Astrocyte (in vitro differentiated cells and primary cell): ENCODE results near the gene KCNMB2. TPM values are rescaled to one million over a fixed set of nuclear protein-coding genes. Genes with fewer than 3 reads are reported as not detected.

ENCODE experiments used
- DNase-seq: peaks from one replicate; pipeline ENCODE4 v3.0.0-alpha.2; 2010; ENCODE audit warnings: low read depth
- FAIRE-seq: peaks from 2 replicates; lab custom pipeline; 2011; peaks lifted over from hg19 to GRCh38; lab: Jason Lieb, UNC
- H2AFZ ChIP-seq: 2 replicates; pipeline ENCODE4 v1.6.0; 2012; ENCODE audit warnings: low read depth, low read length, inconsistent platforms
- H3K27ac ChIP-seq: 2 replicates; pipeline ENCODE4 v1.5.1; 2011; ENCODE audit warnings: low read depth, low read length, inconsistent platforms
- H3K27me3 ChIP-seq: 2 replicates; pipeline ENCODE4 v1.6.0; 2011; ENCODE audit warnings: low read length, inconsistent platforms; ENCODE audit not compliant: insufficient read depth
- H3K36me3 ChIP-seq: 2 replicates; pipeline ENCODE4 v1.5.1; 2011; ENCODE audit warnings: low read length, inconsistent platforms; ENCODE audit not compliant: insufficient read depth
- H3K4me1 ChIP-seq: 2 replicates; pipeline ENCODE4 v1.5.1; 2011; ENCODE audit warnings: low read length, inconsistent platforms; ENCODE audit not compliant: insufficient read depth
- H3K4me2 ChIP-seq: 2 replicates; pipeline ENCODE4 v1.6.0; 2012; ENCODE audit warnings: low read length, inconsistent platforms
- H3K4me3 ChIP-seq: 2 replicates; pipeline ENCODE4 v1.5.1; 2011; ENCODE audit warnings: low read depth, mild to moderate bottlenecking, low read length, inconsistent platforms; ENCODE audit not compliant: insufficient read depth
- H3K79me2 ChIP-seq: 2 replicates; pipeline ENCODE4 v1.6.0; 2012; ENCODE audit warnings: mild to moderate bottlenecking, low read length, inconsistent platforms; ENCODE audit not compliant: insufficient read depth
- H3K9ac ChIP-seq: 2 replicates; pipeline ENCODE4 v1.6.0; 2012; ENCODE audit warnings: mild to moderate bottlenecking, low read length, inconsistent platforms
- H3K9me3 ChIP-seq: 2 replicates; pipeline ENCODE4 v1.5.1; 2012; ENCODE audit warnings: low read depth, mild to moderate bottlenecking, low read length, inconsistent platforms; ENCODE audit not compliant: insufficient read depth
- H4K20me1 ChIP-seq: 2 replicates; pipeline ENCODE4 v1.6.0; 2012; ENCODE audit warnings: low read length, inconsistent platforms; ENCODE audit not compliant: insufficient read depth
- H3K27ac Mint-ChIP-seq: one replicate; pipeline ENCODE4 v1.8.0; 2021; ENCODE audit warnings: mild to moderate bottlenecking, mixed read lengths; ENCODE audit not compliant: unreplicated experiment
- H3K27me3 Mint-ChIP-seq: one replicate; pipeline ENCODE4 v1.8.0; 2021; ENCODE audit warnings: low read depth, mixed read lengths; ENCODE audit not compliant: unreplicated experiment
- H3K36me3 Mint-ChIP-seq: one replicate; pipeline ENCODE4 v1.8.0; 2021; ENCODE audit warnings: low read depth, mixed read lengths; ENCODE audit not compliant: unreplicated experiment
- H3K4me1 Mint-ChIP-seq: one replicate; pipeline ENCODE4 v1.8.0; 2021; ENCODE audit warnings: low read depth, mixed read lengths; ENCODE audit not compliant: unreplicated experiment
- H3K4me3 Mint-ChIP-seq: one replicate; pipeline ENCODE4 v1.8.0; 2021; ENCODE audit warnings: mild to moderate bottlenecking, moderate library complexity, mixed read lengths; ENCODE audit not compliant: unreplicated experiment
- H3K9me3 Mint-ChIP-seq: one replicate; pipeline ENCODE4 v1.8.0; 2021; ENCODE audit warnings: mild to moderate bottlenecking, mixed read lengths; ENCODE audit not compliant: unreplicated experiment
- CTCF ChIP-seq: IDR thresholded peaks from 2 replicates; pipeline ENCODE4 v1.5.1; 2011; ENCODE audit warnings: low read depth, mild to moderate bottlenecking, inconsistent platforms, low read length, moderate library complexity; ENCODE audit not compliant: insufficient read depth
- EZH2 ChIP-seq: IDR thresholded peaks from 2 replicates; pipeline ENCODE4 v1.6.1; 2012; ENCODE audit warnings: mild to moderate bottlenecking, low read length, inconsistent platforms; ENCODE audit not compliant: insufficient read depth
- total RNA-seq: library from RNA; stranded (reverse); gene quantifications from 2 replicates; pipeline ENCODE4 v1.2.1, GENCODE V29; 2021

KCNMB2 gene
- total RNA-seq, 1 donor from 2014 or later: not detected

- Mint-ChIP-seq H3K4me3 (no peak overlapping the region), H3K9me3 (no peaks in the 10 kb centered on the region)
- DNase-seq: no peak
These were observed 67.5 kb downstream of the KCNMB2 start for GRCh38 chr3:178603735-178604134.

GRCh38 chr3:178618197-178618596 lies 82.0 kb downstream of the KCNMB2 start:
- no peaks in the 10 kb centered on the region for H3K4me1 ChIP-seq
- Mint-ChIP-seq H3K4me3 (no peak overlapping the region), H3K9me3 (peaks cover 2% of the 10 kb centered on the region), H3K4me1 (no peaks in the 10 kb centered on the region), H3K27me3 (no peaks in the 10 kb centered on the region), H3K36me3 (no peaks in the 10 kb centered on the region), H3K27ac (no peak overlapping the region)
- no peak overlapping the region for H2AFZ ChIP-seq
- DNase-seq (no peak), FAIRE-seq (no peak)
- no peaks in the 10 kb centered on the region for H3K27me3 ChIP-seq
- no peaks in the 10 kb centered on the region for H3K79me2 ChIP-seq
- no peaks in the 10 kb centered on the region for H3K36me3 ChIP-seq
- no peaks in the 10 kb centered on the region for H4K20me1 ChIP-seq
- no peak overlapping the region for H3K27ac ChIP-seq
- H3K4me2 ChIP-seq: no peak overlapping the region
- H3K9me3 ChIP-seq: no peaks in the 10 kb centered on the region
- H3K9ac ChIP-seq: no peak overlapping the region
- no peak for TF ChIP-seq EZH2
- TF ChIP-seq CTCF: no peak
- H3K4me3 ChIP-seq: no peak overlapping the region

More at GRCh38 chr3:178603735-178604134, 67.5 kb downstream of the KCNMB2 start:
- no peak overlapping the region for H2AFZ ChIP-seq
- no peaks in the 10 kb centered on the region for H3K9me3 ChIP-seq
- H3K27me3 ChIP-seq: no peaks in the 10 kb centered on the region
- no peak overlapping the region for H3K9ac ChIP-seq
- H4K20me1 ChIP-seq: no peaks in the 10 kb centered on the region
- Mint-ChIP-seq H3K27ac (no peak overlapping the region), H3K4me1 (no peaks in the 10 kb centered on the region), H3K36me3 (no peaks in the 10 kb centered on the region), H3K27me3 (no peaks in the 10 kb centered on the region)
- H3K4me1 ChIP-seq: no peaks in the 10 kb centered on the region
- H3K36me3 ChIP-seq: no peaks in the 10 kb centered on the region
- H3K27ac ChIP-seq: no peak overlapping the region
- H3K79me2 ChIP-seq: no peaks in the 10 kb centered on the region
- no peak overlapping the region for H3K4me2 ChIP-seq
- FAIRE-seq: no peak
- no peak for TF ChIP-seq CTCF
- no peak for TF ChIP-seq EZH2
- no peak overlapping the region for H3K4me3 ChIP-seq

- Histone ChIP-seq H3K27ac (no peak overlapping the region), H4K20me1 (no peaks in the 10 kb centered on the region), H3K4me2 (no peak overlapping the region), H3K9ac (no peak overlapping the region), H2AFZ (no peak overlapping the region), H3K79me2 (no peaks in the 10 kb centered on the region), H3K36me3 (no peaks in the 10 kb centered on the region), H3K9me3 (no peaks in the 10 kb centered on the region), H3K4me3 (no peak overlapping the region), H3K27me3 (no peaks in the 10 kb centered on the region), H3K4me1 (no peaks in the 10 kb centered on the region)
- no peak for TF ChIP-seq EZH2
- H3K27me3 Mint-ChIP-seq: no peaks in the 10 kb centered on the region
- H3K36me3 Mint-ChIP-seq: no peaks in the 10 kb centered on the region
- H3K4me1 Mint-ChIP-seq: no peaks in the 10 kb centered on the region
- no peak overlapping the region for H3K27ac Mint-ChIP-seq
- no peak for DNase-seq
- peaks cover 2% of the 10 kb centered on the region for H3K9me3 Mint-ChIP-seq
- H3K4me3 Mint-ChIP-seq: no peak overlapping the region
- FAIRE-seq: no peak
These were observed 82.7 kb downstream of the KCNMB2 start for GRCh38 chr3:178618896-178619295.
